ENCODE measurements around the gene CPSF6. TPM values are rescaled to one million over a fixed set of nuclear protein-coding genes. Genes with fewer than 3 reads are reported as not detected.

Gene CPSF6
- total RNA-seq, 1 donor from 2014 or later, result 34.4 TPM

DNA sequence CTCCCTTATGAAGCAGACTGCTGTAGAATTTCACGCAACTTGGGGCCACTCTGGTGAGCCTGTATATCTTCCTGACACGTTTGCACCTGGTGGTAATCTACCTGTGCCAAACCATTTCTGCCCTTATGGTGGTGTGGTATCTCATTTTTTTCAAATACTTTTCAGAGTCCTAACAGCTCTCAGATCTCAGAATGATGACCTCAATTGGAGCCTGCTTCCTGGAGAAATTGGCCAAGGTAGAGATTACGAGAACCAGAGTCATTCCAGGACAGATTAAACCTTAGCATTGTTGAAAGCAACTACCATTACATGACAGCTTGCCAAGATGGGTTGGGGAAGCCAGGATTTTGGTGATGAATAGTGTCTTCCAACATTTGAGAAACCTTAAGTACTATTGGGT is 48.2 kb downstream of the CPSF6 start:
- no peaks in the 10 kb centered on the region for H3K36me3 ChIP-seq
- intact Hi-C loops (cut with DNase I), result no loop called here
- no peak overlapping the region for H3K4me3 ChIP-seq
- no peaks in the 10 kb centered on the region for H3K9me3 ChIP-seq
- H3K27ac ChIP-seq, result no peak overlapping the region
- TF ChIP-seq, protein P1, sequence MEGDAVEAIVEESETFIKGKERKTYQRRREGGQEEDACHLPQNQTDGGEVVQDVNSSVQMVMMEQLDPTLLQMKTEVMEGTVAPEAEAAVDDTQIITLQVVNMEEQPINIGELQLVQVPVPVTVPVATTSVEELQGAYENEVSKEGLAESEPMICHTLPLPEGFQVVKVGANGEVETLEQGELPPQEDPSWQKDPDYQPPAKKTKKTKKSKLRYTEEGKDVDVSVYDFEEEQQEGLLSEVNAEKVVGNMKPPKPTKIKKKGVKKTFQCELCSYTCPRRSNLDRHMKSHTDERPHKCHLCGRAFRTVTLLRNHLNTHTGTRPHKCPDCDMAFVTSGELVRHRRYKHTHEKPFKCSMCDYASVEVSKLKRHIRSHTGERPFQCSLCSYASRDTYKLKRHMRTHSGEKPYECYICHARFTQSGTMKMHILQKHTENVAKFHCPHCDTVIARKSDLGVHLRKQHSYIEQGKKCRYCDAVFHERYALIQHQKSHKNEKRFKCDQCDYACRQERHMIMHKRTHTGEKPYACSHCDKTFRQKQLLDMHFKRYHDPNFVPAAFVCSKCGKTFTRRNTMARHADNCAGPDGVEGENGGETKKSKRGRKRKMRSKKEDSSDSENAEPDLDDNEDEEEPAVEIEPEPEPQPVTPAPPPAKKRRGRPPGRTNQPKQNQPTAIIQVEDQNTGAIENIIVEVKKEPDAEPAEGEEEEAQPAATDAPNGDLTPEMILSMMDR (IDR thresholded peaks at IDR 0.05), result no peak
- no peak for TF ChIP-seq POLR2A (IDR thresholded peaks at IDR 0.05)
- TF ChIP-seq POLR2AphosphoS5 (IDR thresholded peaks at IDR 0.05; ENCODE audit: insufficient read depth in 1 of 2, low read depth in 1 of 2), result no peak
- DNase-seq (ENCODE audit: extremely low spot score in 2 of 2), result no peak
- peaks cover 9% of the 10 kb centered on the region for H3K4me1 ChIP-seq
- H3K27me3 ChIP-seq, result no peaks in the 10 kb centered on the region

DNA sequence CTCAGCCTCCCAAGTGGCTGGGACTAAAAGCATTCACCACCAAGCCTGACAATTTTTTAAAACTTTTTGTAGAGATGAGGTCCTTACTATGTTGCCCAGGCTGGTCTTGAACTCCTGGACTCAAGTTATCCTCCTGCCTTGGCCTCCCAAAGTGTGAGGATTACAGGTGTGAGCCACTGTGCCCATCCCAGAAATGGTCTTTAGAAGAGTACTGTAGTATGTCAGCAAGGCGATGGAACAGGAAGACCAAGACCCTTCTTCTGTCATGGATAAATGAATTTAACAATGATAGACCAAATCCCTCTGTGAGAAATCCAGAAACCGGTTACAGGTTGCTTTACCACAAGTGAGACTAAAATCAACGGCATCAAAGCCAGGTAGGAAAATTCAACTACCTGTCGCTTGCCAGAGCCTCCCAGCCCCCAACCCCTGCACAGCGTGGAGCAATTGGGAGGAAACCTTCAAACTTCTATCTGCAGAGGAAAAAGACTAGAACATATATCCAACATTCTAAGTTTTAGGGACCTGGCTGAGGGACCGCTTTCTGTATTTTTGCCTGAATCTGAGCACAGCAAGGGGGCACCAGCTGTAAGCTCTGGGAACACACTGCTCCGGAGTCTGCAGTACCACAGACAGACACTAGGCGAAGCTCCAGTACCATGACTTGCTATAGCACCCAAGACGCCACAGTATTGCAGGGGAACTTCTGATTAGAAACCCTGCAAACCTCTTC is 51.3 kb downstream of the CPSF6 start:
- Histone ChIP-seq H3K36me3 (no peaks in the 10 kb centered on the region), H3K27me3 (no peaks in the 10 kb centered on the region), H3K27ac (no peak overlapping the region), H3K4me3 (no peak overlapping the region), H3K9me3 (no peaks in the 10 kb centered on the region), H3K4me1 (no peaks in the 10 kb centered on the region)
- TF ChIP-seq POLR2AphosphoS5 (IDR thresholded peaks at IDR 0.05; ENCODE audit: insufficient read depth in 1 of 2, low read depth in 1 of 2), result no peak
- TF ChIP-seq, protein P1 (IDR thresholded peaks at IDR 0.05), result peak in 2 of 3 experiments; percentile 17 to 40
- intact Hi-C loops (cut with DNase I), result no loop called here
- no peak for DNase-seq (ENCODE audit: extremely low spot score in 2 of 2)

DNA sequence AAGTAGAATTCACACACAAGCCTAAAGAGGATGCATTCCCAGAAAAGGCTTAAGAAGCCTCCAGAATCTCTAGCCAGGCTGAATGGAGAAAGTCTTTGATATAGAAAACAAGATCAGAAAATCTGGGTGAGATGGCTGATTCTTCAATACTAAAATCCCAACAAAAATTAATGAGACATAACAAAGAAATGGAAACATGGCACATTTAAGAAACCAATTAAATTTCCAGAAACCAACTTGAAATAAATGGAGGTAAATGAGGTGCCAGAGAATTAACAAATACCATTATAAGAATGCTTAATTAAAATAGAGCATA is 51.9 kb downstream of the CPSF6 start:
- Histone ChIP-seq H3K9me3 (no peaks in the 10 kb centered on the region), H3K36me3 (no peaks in the 10 kb centered on the region), H3K27ac (no peak overlapping the region), H3K27me3 (no peaks in the 10 kb centered on the region), H3K4me1 (no peaks in the 10 kb centered on the region), H3K4me3 (no peak overlapping the region)
- intact Hi-C loops (cut with DNase I), result no loop called here
- DNase-seq (ENCODE audit: extremely low spot score in 2 of 2), result no peak
- TF ChIP-seq, protein P1 (IDR thresholded peaks at IDR 0.05), result no peak
- TF ChIP-seq POLR2AphosphoS5 (IDR thresholded peaks at IDR 0.05; ENCODE audit: insufficient read depth in 1 of 2, low read depth in 1 of 2), result no peak
- TF ChIP-seq POLR2A (IDR thresholded peaks at IDR 0.05), result no peak

DNA sequence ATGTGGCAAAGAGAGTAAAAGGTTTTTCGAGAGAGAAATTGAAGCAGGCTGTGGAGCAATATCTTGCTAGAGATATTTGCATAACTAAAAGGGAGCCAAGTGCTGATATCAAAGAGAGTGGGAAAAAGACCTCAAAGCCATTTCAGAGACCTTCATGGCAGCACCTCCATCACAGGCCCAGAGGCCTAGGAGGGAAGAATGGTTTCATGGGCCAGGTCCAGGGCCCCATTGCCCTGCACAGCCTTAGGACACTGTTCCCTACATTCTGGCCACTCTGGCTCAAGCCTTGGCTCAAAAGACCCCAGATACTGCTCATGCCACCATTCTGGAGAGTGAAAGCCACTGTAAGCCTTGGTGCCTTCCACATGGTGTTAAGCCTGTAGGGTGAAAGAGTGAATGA is 58.8 kb downstream of the CPSF6 start:
- no peak for DNase-seq (ENCODE audit: extremely low spot score in 2 of 2)
- TF ChIP-seq, protein P1 (IDR thresholded peaks at IDR 0.05), result no peak
- TF ChIP-seq POLR2A (IDR thresholded peaks at IDR 0.05) (no peak), POLR2AphosphoS5 (IDR thresholded peaks at IDR 0.05; ENCODE audit: insufficient read depth in 1 of 2, low read depth in 1 of 2) (no peak)
- no peaks in the 10 kb centered on the region for H3K4me1 ChIP-seq
- intact Hi-C loops (cut with DNase I), result no loop called here
- H3K27me3 ChIP-seq, result no peaks in the 10 kb centered on the region
- no peak overlapping the region for H3K27ac ChIP-seq
- H3K9me3 ChIP-seq, result no peaks in the 10 kb centered on the region
- H3K4me3 ChIP-seq, result no peak overlapping the region
- H3K36me3 ChIP-seq, result no peaks in the 10 kb centered on the region

DNA sequence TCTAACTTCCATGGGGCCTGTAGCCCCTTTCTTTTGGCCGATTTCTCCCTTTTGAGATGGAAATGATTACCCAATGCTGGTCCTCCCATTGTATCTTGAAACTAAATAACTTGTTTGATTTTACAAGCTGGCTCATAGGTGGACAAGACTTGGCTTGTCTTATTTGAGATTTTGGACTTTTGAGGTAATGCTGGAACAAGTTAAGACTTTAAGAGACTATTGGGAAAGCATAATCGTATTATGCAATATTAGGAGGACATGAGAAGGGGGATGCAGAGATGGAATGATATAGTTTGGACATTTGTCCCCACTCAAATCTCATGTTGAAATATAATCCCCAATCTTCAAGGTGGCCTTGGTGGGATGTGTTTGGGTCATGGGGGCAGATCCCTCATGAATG is 59.6 kb downstream of the CPSF6 start:
- H3K4me1 ChIP-seq, result no peaks in the 10 kb centered on the region
- no peak overlapping the region for H3K4me3 ChIP-seq
- H3K27ac ChIP-seq, result no peak overlapping the region
- intact Hi-C loops (cut with DNase I), result no loop called here
- no peak for DNase-seq (ENCODE audit: extremely low spot score in 2 of 2)
- no peaks in the 10 kb centered on the region for H3K27me3 ChIP-seq
- H3K36me3 ChIP-seq, result no peaks in the 10 kb centered on the region
- no peaks in the 10 kb centered on the region for H3K9me3 ChIP-seq
- TF ChIP-seq, protein P1 (IDR thresholded peaks at IDR 0.05), result no peak
- TF ChIP-seq POLR2AphosphoS5 (IDR thresholded peaks at IDR 0.05; ENCODE audit: insufficient read depth in 1 of 2, low read depth in 1 of 2) (no peak), POLR2A (IDR thresholded peaks at IDR 0.05) (no peak)
